GM12865 (cell line): Measurements from ENCODE around the gene RHBDD1.

Experiments used
- DNase-seq: peaks from one replicate; pipeline ENCODE4 v3.0.0; 2010; ENCODE audit warnings: low read depth
- H3K4me3 ChIP-seq: 2 replicates; pipeline ENCODE4 v1.5.1; 2011; ENCODE audit warnings: mild to moderate bottlenecking, low read depth, low read length, control low read depth
- CTCF ChIP-seq: IDR thresholded peaks from 2 replicates; pipeline ENCODE4 v1.5.1; 2011; ENCODE audit warnings: low read length, control low read depth, low read depth, inconsistent platforms; ENCODE audit not compliant: insufficient read depth; ENCODE audit errors: missing control alignments

RHBDD1 gene

GRCh38 chr2:227038550-227039189 is 202.8 kb downstream of the RHBDD1 start:
- no peak for DNase-seq
- no peak overlapping the region for H3K4me3 ChIP-seq
- TF ChIP-seq CTCF: no peak

DNA sequence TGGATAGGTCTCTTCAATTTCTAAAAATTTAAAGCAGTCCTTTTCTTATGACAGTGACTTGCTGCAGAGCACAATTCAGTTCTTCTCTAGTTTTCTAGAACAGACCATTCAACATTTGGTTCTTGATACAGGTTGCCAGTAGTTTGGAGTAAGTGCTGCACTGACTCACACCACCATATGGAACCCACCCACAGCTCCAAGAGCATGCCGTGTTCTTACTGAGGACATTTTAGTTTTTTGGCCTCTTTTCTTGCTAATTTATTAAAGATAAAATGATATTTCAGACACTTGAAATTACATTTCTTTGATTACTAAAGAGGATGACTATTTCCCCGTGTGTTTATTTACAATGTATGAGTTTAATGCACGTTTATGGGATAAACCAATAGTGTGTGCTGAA is 208.1 kb downstream of the RHBDD1 start:
- H3K4me3 ChIP-seq: no peak overlapping the region
- no peak for DNase-seq
- no peak for TF ChIP-seq CTCF
